Measurements from ENCODE around the gene FEM1B. TPM values are rescaled to one million over a fixed set of nuclear protein-coding genes. Genes with fewer than 3 reads are reported as not detected.
A peak's percentile ranks its signal among the peaks of the same experiment; 100 is the strongest.

Gene FEM1B
- total and polyA plus RNA-seq, 2 donors (not counting 1 experiment from before 2014, with no cell fraction given), result 38.2 to 48.4 TPM

GRCh38 chr15:68340726-68341671 is 63.5 kb downstream of the FEM1B start:
- Histone ChIP-seq H4K20me1 (ENCODE audit: control insufficient read depth, extremely low read depth, insufficient read depth, low read length) (no peaks in the 10 kb centered on the region), H3K27me3 (ENCODE audit: control insufficient read depth, insufficient read depth, low read length) (peaks cover 7% of the 10 kb centered on the region), H3K4me2 (ENCODE audit: extremely low read depth, insufficient read depth, low read length) (no peak overlapping the region), H3K27ac (ENCODE audit: insufficient read depth, low read length) (no peak overlapping the region), H3K9ac (ENCODE audit: insufficient read depth, low read length) (no peak overlapping the region), H3K9me3 (ENCODE audit: control insufficient read depth, insufficient read depth, low read depth, low read length) (no peaks in the 10 kb centered on the region), H3K4me1 (ENCODE audit: control insufficient read depth, extremely low read depth, insufficient read depth, low read length) (peaks cover 4% of the 10 kb centered on the region), H3K36me3 (ENCODE audit: control insufficient read depth, insufficient read depth, low read length) (no peaks in the 10 kb centered on the region), H3K79me2 (ENCODE audit: control insufficient read depth, insufficient read depth, low read length) (no peaks in the 10 kb centered on the region), H3K4me3 (replicated peaks in 1 of 4; ENCODE audit: control extremely low read depth in 1 of 4, insufficient read depth in 1 of 4, low read depth in 3 of 4, low read length in 4 of 4) (no peak overlapping the region), H2AFZ (ENCODE audit: low read length) (no peak overlapping the region)
- peak in 1 of 2 donors; percentile 29 for DNase-seq (ENCODE audit: low read depth in 2 of 2)
- TF ChIP-seq CTCF (conservative IDR thresholded peaks at IDR 0.05 in 1 of 2, IDR thresholded peaks at IDR 0.05 in 1 of 2; ENCODE audit: low read depth in 1 of 2, low read length in 2 of 2) (no peak), EZH2 (IDR thresholded peaks at IDR 0.05; ENCODE audit: low read length, missing control alignments) (no peak)

DNA sequence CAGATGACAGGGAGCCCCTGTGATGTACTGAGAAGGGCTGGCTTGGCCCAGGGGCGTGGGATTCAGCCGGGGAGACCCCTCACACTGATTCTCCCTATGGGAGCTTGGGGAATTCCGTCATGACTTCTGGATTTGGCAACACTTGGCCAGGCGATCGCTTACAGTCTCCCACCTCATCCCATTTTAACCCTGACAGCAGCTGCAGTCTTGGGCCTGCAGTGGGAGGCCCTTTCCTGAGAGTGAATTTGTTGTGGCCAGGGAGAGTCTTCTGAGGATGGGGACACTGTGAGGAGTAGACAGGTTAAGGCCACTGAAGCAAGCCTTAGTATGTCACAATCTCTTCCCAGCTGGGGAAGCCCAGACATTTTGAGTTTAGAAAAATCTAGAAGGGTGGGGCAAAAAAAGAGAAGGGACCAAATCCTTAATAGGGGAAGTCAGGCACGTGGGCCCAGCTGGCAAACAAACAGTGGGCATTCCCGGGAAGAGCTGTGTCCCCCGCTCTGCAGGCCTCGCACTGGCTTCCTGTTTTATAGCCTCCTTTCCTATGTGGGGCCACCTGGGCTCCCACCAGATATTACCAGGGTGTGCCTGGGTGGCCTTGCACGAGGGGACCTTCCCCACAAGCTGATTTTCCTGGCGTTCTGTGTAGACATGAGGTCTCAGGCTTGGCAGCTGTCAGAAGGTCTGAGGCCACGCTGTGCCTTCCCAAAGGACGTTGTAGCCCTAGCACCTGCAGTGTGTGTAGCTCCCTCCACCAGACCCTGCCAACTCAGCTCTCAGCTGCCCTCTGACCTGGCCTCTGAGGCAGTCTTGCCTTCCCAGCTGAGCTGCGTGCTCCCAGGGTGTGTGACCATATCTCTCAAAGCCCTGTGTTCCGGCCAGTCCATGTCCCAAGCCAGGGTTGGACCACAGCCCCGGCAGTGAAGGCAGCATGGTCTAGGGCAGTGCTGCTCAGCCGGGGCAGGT is 64.5 kb downstream of the FEM1B start:
- Histone ChIP-seq H3K4me3 (replicated peaks in 1 of 4; ENCODE audit: control extremely low read depth in 1 of 4, insufficient read depth in 1 of 4, low read depth in 3 of 4, low read length in 4 of 4) (no peak overlapping the region), H2AFZ (ENCODE audit: low read length) (no peak overlapping the region), H4K20me1 (ENCODE audit: control insufficient read depth, extremely low read depth, insufficient read depth, low read length) (no peaks in the 10 kb centered on the region), H3K27me3 (ENCODE audit: control insufficient read depth, insufficient read depth, low read length) (peaks cover 7% of the 10 kb centered on the region), H3K36me3 (ENCODE audit: control insufficient read depth, insufficient read depth, low read length) (no peaks in the 10 kb centered on the region), H3K4me1 (ENCODE audit: control insufficient read depth, extremely low read depth, insufficient read depth, low read length) (peaks cover 4% of the 10 kb centered on the region), H3K9me3 (ENCODE audit: control insufficient read depth, insufficient read depth, low read depth, low read length) (no peaks in the 10 kb centered on the region), H3K27ac (ENCODE audit: insufficient read depth, low read length) (no peak overlapping the region), H3K79me2 (ENCODE audit: control insufficient read depth, insufficient read depth, low read length) (no peaks in the 10 kb centered on the region), H3K9ac (ENCODE audit: insufficient read depth, low read length) (no peak overlapping the region), H3K4me2 (ENCODE audit: extremely low read depth, insufficient read depth, low read length) (no peak overlapping the region)
- TF ChIP-seq CTCF (conservative IDR thresholded peaks at IDR 0.05 in 1 of 2, IDR thresholded peaks at IDR 0.05 in 1 of 2; ENCODE audit: low read depth in 1 of 2, low read length in 2 of 2) (no peak), EZH2 (IDR thresholded peaks at IDR 0.05; ENCODE audit: low read length, missing control alignments) (no peak)
- peak in 1 of 2 donors; percentile 36 for DNase-seq (ENCODE audit: low read depth in 2 of 2)

All from fibroblast of lung (primary cell).